Activated CD8-positive, alpha-beta memory T cell treated with anti-CD3 and anti-CD28 coated beads for 1 hour (primary cell): Measurements from ENCODE around the gene NAA80.

ENCODE experiments used
- DNase-seq, 2 donors: peaks; one replicate each; pipeline ENCODE4 v3.0.0-alpha.2; 2020; ENCODE audit warnings: low read depth in 1 of 2; ENCODE audit errors: extremely low read depth in 1 of 2

Gene NAA80

DNA sequence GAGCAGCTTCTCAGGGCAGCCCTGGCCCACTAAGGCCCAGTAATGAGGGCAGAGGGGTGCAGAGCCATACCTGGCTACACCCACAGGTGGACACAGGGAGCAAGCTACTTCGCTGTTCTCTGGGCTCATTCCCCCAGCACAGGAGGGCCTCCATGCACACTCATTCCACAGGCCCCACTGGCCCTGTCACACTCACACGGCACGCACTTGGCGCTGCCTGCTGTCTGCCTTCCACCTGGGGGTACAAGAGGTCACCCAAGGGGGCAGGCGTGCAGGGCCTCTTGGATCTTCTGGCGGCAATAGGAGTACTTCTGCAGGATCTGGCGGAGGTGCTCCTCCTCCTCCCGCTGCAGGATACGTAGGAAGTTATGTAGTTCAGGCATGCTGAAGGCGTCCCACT, 31.1 kb upstream of the NAA80 start:
- no peak for DNase-seq

DNA sequence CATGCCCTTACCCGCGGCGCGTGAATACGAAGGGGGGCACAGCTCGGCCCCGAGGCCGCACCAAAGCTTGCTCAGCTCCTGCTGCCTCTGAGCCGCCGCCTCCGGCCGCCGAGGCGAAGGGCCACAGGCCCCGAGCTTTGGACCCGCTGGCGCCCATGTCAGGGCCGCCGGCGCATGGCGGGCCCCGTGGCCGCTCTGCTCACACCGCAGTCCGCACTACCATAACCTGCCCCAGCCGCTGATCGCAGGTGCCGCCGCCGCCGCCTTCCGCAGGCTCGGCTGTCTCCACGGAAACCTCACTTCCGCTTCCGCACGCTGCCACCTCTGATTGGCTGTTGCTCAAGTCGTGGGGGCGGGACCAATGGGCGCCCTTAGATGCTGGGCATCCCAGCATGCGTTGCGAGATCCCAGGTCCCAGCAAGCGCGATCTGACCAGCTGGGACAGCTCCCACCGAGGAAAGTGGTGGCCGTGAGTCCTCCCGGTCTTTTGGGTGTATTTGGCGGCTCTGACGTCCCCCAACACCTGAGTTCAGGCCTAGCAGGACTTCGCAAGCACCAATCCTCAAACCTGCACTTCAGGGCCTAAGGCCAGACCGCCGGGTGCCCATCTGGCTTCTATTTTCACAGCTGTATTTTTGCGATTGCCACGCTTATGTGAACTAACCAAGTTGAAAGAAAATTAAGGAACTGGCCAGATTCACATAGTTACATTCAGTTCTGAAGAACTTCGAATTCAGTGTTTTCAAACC, 28.9 kb upstream of the NAA80 start, which contains the start of gene TUSC2:
TSS of gene TUSC2 (minus strand) at position 281 of the 749 bp plus-strand sequence. CDS start at position 157, 124 bp downstream.
- peak; percentile 86 to 91 for DNase-seq

DNA sequence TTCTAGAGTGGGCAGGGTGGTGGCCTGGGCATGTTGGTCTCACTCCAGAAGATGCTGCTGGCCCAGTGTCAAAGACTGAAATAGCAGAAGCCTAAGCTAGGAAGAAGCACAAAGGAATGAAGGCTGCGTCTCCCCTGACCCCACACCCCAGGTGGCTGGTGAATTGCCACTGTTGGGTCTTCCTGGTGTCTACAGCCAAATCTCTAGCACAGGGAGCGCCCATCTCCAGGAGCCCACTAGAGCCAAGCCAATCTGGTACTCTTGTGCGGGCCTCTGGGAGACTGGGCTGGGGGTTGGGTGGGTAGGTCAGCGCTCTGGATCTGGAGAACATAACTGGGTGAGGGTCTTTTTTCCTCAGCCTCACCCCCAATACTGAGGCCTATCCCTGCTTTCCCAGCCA, 27.9 kb upstream of the NAA80 start:
- DNase-seq, result no peak

GRCh38 chr3:50326182-50326541, 27.0 kb upstream of the NAA80 start:
- DNase-seq, result no peak

DNA sequence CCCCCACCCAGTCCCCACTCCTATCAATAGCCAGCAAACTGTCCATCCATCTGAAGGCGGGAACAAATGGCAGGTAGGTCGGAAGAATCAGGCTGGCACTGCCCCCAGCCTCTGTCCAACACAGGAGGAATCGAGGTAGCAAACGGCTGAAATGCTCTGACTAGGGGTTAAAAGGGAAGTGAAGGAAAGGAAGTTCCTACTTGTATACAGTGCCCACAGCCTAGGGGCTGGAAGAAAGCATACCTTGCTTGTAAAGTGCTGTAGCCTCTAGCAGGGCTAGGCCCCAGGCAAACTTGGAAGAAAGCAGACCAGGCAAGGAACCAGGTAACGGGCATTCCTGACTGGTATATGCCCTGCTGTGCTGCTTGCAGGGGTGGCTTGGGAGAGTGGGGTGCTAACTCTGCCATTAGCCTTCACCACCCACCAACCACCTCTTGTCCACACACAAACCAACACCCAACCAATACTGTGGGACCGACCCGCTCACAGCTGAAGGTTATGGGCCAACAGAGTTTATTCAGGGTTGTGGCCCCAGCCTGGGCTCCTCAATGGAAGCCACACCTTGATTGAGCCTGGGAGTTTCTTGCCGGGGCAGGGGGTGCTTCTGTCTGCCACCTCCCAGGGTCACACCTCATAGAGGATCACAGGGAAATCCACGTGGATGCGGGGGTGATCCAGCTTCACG, 26.4 kb upstream of the NAA80 start:
- DNase-seq, result no peak

DNA sequence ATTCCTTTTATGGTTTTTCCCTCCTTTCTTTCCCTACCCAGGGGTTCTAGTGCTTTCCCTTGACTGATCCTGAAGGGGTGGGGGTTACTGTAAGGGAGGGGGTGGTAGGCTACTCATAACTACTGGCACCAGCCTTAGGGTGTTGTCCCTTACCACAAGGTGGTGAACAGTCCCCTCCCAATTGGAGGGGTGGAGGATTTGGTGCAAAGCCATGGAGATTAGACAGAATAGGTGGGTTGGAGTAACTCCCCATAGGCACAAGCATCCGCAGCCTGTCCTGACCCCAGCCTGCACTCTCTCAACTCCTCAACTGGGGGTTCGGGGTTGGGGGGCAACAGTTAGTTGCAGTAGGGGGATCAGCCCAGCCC, 25.9 kb upstream of the NAA80 start:
- DNase-seq, result no peak

- peak in 1 of 2 donors; percentile 39 for DNase-seq
Measured at GRCh38 chr3:50324351-50325112, 25.3 kb upstream of the NAA80 start.

GRCh38 chr3:50323614-50324199, 24.5 kb upstream of the NAA80 start:
- DNase-seq, result no peak

- DNase-seq, result no peak
Measured at GRCh38 chr3:50323092-50323600, 23.9 kb upstream of the NAA80 start.

GRCh38 chr3:50322386-50323091, 23.3 kb upstream of the NAA80 start, which contains the start of gene HYAL2:
TSS of gene HYAL2 (minus strand) at chr3:50322745. CDS start at chr3:50320489, 2,256 bp downstream.
- DNase-seq, result no peak

- no peak for DNase-seq
Measured at GRCh38 chr3:50322115-50322385, 22.8 kb upstream of the NAA80 start.

- DNase-seq, result peak; percentile 43 to 67
Measured at GRCh38 chr3:50321336-50322114, 22.3 kb upstream of the NAA80 start.

GRCh38 chr3:50320853-50321335, 21.7 kb upstream of the NAA80 start:
- peak in 1 of 2 donors; percentile 38 for DNase-seq

GRCh38 chr3:50319894-50320625, 20.9 kb upstream of the NAA80 start:
- no peak for DNase-seq

- no peak for DNase-seq
Measured at GRCh38 chr3:50319181-50319893, 20.1 kb upstream of the NAA80 start.

- DNase-seq, result no peak
Measured at GRCh38 chr3:50318615-50319014, 19.4 kb upstream of the NAA80 start.

- DNase-seq, result no peak
Measured at GRCh38 chr3:50318163-50318562, 19.0 kb upstream of the NAA80 start.

- no peak for DNase-seq
Measured at GRCh38 chr3:50317300-50317699, 18.1 kb upstream of the NAA80 start.
